ENCODE measurements around the gene MRPL10.

GRCh38 chr17:47879776-47880454 lies 48.6 kb upstream of the MRPL10 start:
- no peak for TF ChIP-seq CTCF (conservative IDR thresholded peaks at IDR 0.05; ENCODE audit: low read depth, low read length)
- no peak for TF ChIP-seq EZH2phosphoT487 (IDR thresholded peaks at IDR 0.05; ENCODE audit: borderline replicate concordance, low read length)

Measured in PC-3 (cell line).